H1 (cell line): Measurements from ENCODE around the gene DENND11. TPM values are rescaled to one million over a fixed set of nuclear protein-coding genes. Genes with fewer than 3 reads are reported as not detected.

Experiments
- polyA plus RNA-seq, 7 experiments: library from polyadenylated mRNA; depleted of rRNA in 3 of 7; stranded (reverse) in 5 of 7; unstranded in 2 of 7; fragments of >200 nt in 5 of 7; fragments of 200-250 nt in 2 of 7; gene quantifications; 1 replicate in 5 of 7; 2 replicates in 1 of 7; 4 replicates in 1 of 7; pipeline versions ENCODE4 v1.2.1 to v1.2.3, GENCODE V29; 2011 to 2013; ENCODE audit warnings: missing spikeins in 2 of 7, mixed read lengths in 2 of 7
- small RNA-seq: library from polyadenylated mRNA; stranded (forward); fragments of <200 nt; extraction: miRNeasy Mini kit (QIAGEN cat#:217004); gene quantifications from one replicate; pipeline ENCODE3, GENCODE V24; 2013; ENCODE audit not compliant: insufficient read depth
- total RNA-seq: library from RNA; stranded (reverse); fragmentation: NEBNext Ultra II Directional; extraction: Animal tissue kit (Norgen Biotek cat#: 25700); gene quantifications from 2 replicates; pipeline ENCODE4 v1.2.1, GENCODE V29; 2021

Gene DENND11
- total and polyA plus RNA-seq, 2 of the 8 experiments (the other 6 are each of a cell fraction or from before 2014, with no cell fraction given): 8.0 to 26.8 TPM

Small RNA genes within 50 kb of the gene (small RNA-seq; reads per million reads assigned to genes)
- gene RNU1-82P: not detected

Other genes starting within 250 kb of the DENND11 start
- gene AGK, start 150.8 kb downstream of the DENND11 start, total RNA-seq: 30.0 and 34.0 TPM in 2 replicates
- 19.9 and 25.8 TPM in 2 replicates for gene AGK, start 150.8 kb downstream of the DENND11 start, polyA plus RNA-seq (2011; rRNA removed)
- gene WEE2, start 6.2 kb upstream of the DENND11 start, total RNA-seq: not detected in 2 replicates
- gene WEE2, start 6.2 kb upstream of the DENND11 start, polyA plus RNA-seq (2011; rRNA removed): 0.02 TPM in 1 of 2 replicates, not detected in the other
- 254 and 259 TPM in 2 replicates for gene SSBP1, start 36.2 kb upstream of the DENND11 start, total RNA-seq
- gene SSBP1, start 36.2 kb upstream of the DENND11 start, polyA plus RNA-seq (2011; rRNA removed): 65.7 and 136 TPM in 2 replicates
- 0.59 and 0.99 TPM in 2 replicates for gene TAS2R3, start 61.9 kb upstream of the DENND11 start, total RNA-seq
- gene TAS2R3, start 61.9 kb upstream of the DENND11 start, polyA plus RNA-seq (2011; rRNA removed): 0.48 and 0.49 TPM in 2 replicates
- gene TAS2R4, start 74.5 kb upstream of the DENND11 start, total RNA-seq: 1.3 TPM in 2 replicates
- 0.86 and 0.88 TPM in 2 replicates for gene TAS2R4, start 74.5 kb upstream of the DENND11 start, polyA plus RNA-seq (2011; rRNA removed)
- gene TAS2R5, start 88.1 kb upstream of the DENND11 start, total RNA-seq: 0.84 and 1.5 TPM in 2 replicates
- gene TAS2R5, start 88.1 kb upstream of the DENND11 start, polyA plus RNA-seq (2011; rRNA removed): 3.9 and 6.2 TPM in 2 replicates
- not detected in 2 replicates for gene PRSS37, start 139.3 kb upstream of the DENND11 start, total RNA-seq
- not detected in 2 replicates for gene PRSS37, start 139.3 kb upstream of the DENND11 start, polyA plus RNA-seq (2011; rRNA removed)
- not detected in 2 replicates for gene OR9A4, start 214.2 kb upstream of the DENND11 start, total RNA-seq
- gene OR9A4, start 214.2 kb upstream of the DENND11 start, polyA plus RNA-seq (2011; rRNA removed): not detected in 2 replicates
- not detected in 2 replicates for gene CLEC5A, start 244.8 kb upstream of the DENND11 start, total RNA-seq
- not detected in 2 replicates for gene CLEC5A, start 244.8 kb upstream of the DENND11 start, polyA plus RNA-seq (2011; rRNA removed)